GM04503 (cell line): ENCODE results near the gene TMEM138.

Experiments used
- DNase-seq: peaks from one replicate; pipeline ENCODE4 v3.0.0-alpha.2; 2012; ENCODE audit warnings: low read depth

TMEM138 gene

GRCh38 chr11:61406991-61407728 lies 45.0 kb downstream of the TMEM138 start:
- DNase-seq = no peak

DNA sequence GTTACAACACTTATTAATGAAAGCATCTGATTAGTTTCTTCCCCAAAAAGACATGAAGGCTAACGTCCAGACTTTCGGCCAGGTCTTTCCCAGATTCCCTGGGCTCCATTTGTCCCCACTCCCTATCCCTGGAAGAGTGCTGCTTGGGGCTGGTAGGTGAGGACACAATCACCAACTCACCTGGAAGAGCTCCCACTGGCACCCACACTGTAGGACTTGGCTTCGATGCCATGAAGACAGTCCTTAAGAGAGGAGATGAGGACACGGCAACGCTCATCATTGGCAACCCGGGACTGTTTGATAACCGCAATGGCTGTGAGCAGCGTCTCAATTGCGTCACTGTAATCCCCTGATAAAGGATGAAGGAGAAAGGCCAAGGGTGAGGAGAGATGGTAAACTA lies 49.4 kb downstream of the TMEM138 start:
- DNase-seq = no peak

GRCh38 chr11:61413496-61413895 lies 51.3 kb downstream of the TMEM138 start:
- DNase-seq = peak; percentile 27

GRCh38 chr11:61414547-61414946 lies 52.4 kb downstream of the TMEM138 start:
- DNase-seq = no peak

DNA sequence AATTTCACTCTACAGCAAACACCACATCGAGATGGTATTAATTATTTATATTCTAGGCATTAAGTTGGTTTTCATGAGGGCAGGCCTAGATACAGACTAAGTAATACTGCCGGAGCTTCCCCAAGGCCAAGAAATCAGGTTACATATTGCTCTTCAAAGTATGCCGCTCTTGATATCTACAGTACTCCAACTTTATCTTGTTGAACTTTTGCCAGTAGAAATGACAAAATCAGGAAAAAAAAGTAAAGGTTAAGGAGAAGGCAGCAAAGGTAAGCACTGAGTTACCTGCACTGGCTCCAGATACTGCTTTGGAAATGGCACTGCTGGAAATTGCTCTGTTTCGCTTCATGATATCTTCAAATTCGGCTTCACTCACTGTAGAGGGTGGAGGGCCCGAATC lies 53.2 kb downstream of the TMEM138 start:
- no peak for DNase-seq

DNA sequence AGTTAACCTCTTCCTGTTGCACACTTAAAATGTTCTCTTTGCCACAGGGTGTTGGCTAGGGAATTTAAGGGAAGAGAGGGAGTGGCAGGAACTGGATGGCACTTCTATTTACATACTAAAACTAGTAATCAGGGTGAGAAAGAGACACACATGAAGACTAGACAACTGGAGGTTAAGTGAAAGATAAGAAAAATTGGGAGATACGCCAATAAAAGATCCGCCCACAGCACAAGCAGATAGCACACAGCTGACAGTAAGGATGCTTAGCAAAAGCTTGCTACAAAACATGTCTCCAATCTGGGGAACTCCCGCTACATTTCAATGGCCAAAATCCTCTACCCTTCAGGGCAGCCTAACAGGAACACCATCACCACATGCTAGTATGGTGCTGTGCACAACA lies 54.8 kb downstream of the TMEM138 start:
- DNase-seq = no peak

GRCh38 chr11:61417670-61418069 lies 55.5 kb downstream of the TMEM138 start:
- peak; percentile 25 for DNase-seq

DNA sequence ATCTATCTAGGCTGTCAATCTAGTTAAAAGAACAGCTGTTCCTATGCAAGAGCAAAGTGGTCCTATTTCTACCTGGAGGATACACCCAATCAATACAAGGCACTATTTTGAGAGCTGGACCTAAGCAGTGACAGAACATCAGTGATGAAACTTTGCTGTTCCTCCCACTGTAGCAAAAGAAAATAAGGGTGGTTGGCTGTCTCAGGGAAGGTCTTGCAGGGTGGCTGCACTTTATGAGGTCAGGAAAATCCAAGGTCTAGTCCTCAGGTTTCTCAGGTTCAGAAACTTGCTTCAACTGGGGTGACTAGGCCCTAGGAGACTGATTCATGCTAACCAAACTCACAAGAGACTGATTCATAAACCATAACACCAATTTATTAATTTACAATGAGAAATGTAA lies 56.0 kb downstream of the TMEM138 start:
- DNase-seq = no peak
